NCI-H146 (cell line): ENCODE measurements around the gene SLC16A5.
"Not testable (repeated sequence)": the region's sequence is repeated elsewhere in the genome, so short reads cannot be mapped to it uniquely, and the experiment has no call there.

ENCODE experiments used
- DNase-seq: peaks from one replicate; lab custom pipeline; 2025; lab: John Stamatoyannopoulos, UW

SLC16A5 gene

DNA sequence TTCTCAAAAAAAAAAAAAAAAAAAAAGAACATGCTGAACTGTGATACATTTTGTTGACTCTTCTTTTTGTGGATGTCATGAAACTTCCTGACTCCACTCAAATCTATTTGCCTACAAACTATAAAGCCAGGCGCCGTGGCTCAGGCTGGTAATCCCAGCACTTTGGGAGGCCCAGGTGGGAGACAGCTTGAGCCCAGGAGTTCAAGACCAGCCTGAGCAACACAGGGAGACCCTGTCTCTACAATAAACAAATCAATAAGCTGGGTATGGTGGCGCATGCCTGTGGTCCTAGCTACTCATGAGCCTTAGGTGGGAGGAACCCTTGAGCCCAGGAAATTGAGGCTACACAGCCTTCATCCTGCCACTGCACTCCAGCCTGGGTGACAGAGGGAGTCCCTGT is 45.2 kb downstream of the SLC16A5 start:
- DNase-seq = no peak

- not testable (repeated sequence) for DNase-seq
These were observed 46.0 kb downstream of the SLC16A5 start for GRCh38 chr17:75133607-75134347.

- no peak for DNase-seq
These were observed 47.7 kb downstream of the SLC16A5 start for GRCh38 chr17:75135452-75135851.

DNA sequence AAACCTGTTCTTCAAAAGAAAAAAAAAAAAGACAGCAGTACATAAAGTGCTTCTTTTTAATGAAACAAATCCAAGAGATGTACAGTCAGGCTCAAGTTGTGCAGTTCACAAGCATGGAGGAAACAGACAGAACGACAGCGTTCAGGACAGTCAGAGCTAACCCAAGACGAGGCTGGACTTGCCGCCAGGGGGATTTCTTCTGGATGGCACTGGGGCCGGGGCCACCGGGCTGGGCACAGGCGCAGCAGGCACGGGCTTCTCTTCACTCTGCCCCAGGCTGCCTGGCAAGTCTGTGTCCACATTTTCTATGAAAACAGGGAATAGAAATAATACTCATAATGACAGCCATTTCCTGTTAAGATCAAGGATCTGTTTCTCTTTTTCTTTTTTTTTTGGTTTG is 48.2 kb downstream of the SLC16A5 start:
- DNase-seq = no peak

- not testable (repeated sequence) for DNase-seq
These were observed 50.0 kb downstream of the SLC16A5 start for GRCh38 chr17:75137762-75138161.

- DNase-seq = no peak
These were observed 50.8 kb downstream of the SLC16A5 start for GRCh38 chr17:75138519-75138918.

GRCh38 chr17:75142236-75142971 is 54.6 kb downstream of the SLC16A5 start:
- DNase-seq = no peak

- no peak for DNase-seq
These were observed 57.2 kb downstream of the SLC16A5 start for GRCh38 chr17:75144816-75145512.

DNA sequence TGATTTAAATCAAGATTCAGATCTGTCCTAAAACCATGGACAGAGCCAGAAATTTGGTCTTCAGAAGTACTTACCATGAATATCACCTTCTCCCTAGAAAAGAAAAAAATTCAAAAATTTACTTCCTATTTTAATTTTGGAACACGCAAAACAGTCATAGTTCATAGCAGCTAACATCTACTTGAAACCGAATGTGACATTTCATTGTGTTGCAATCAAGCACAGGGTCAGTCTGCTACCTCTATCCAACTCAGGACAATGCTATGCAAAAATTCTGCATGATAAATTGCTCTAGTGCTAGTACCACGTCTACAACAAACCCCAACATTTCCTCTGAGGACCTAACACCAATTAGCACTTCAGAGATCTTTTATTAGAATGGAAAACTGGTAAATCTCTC is 58.8 kb downstream of the SLC16A5 start:
- no peak for DNase-seq

GRCh38 chr17:75147878-75148546 is 60.3 kb downstream of the SLC16A5 start:
- DNase-seq = no peak

- DNase-seq = no peak
These were observed 64.2 kb downstream of the SLC16A5 start for GRCh38 chr17:75151930-75152329.

- no peak for DNase-seq
These were observed 64.8 kb downstream of the SLC16A5 start for GRCh38 chr17:75152523-75152921.

GRCh38 chr17:75152922-75153779 is 65.4 kb downstream of the SLC16A5 start:
- peak; percentile 71 for DNase-seq

- peak; percentile 58 for DNase-seq
These were observed 66.0 kb downstream of the SLC16A5 start for GRCh38 chr17:75153780-75154194.

DNA sequence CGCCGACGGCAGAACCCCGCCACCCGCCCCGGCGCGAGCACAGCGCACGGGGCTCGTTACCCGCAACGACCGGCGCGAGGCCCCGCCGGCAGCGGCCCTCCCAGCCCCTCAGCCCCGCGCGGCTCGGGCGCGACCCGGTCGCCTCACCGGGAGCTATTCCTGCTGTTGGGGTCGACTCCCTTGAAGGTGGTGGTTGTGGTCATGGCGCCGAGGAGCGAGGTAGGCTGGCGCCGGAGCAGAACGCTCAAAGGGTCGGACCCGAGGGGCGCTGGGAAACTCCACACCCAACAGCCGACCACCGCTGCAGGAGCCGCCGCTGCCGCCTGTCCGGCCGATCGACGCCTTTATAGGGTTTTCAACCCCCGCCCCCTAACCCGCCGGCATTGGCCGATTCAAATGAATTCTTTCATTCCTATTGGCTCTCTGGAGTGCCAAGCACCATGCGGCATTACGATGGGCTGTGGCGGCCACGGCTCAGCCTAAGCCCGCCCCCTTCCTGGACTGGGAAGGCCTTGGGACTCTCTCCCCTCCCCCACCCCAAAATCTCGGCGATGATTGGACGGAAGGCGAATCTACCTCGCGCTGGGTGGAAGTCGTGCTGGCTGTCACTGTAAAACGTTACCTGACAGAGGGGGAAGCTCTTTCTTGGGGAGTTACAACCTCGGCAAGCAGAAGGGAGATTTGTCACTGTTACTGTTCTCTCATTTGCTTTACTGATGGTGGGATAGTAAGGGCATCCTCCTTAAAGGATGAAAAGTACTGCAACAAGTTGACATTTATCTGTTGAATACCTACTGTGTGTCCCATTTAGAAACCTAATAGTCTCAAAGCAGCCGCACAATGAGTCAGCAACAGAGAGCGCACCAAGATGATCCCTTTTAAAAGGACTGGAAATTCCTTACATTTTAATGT is 66.7 kb downstream of the SLC16A5 start, which contains the start of gene JPT1:
TSS of gene JPT1 (minus strand) at position 318 of the 912 bp plus-strand sequence. CDS start at position 203, 115 bp downstream.
- DNase-seq = peak; percentile 99

DNA sequence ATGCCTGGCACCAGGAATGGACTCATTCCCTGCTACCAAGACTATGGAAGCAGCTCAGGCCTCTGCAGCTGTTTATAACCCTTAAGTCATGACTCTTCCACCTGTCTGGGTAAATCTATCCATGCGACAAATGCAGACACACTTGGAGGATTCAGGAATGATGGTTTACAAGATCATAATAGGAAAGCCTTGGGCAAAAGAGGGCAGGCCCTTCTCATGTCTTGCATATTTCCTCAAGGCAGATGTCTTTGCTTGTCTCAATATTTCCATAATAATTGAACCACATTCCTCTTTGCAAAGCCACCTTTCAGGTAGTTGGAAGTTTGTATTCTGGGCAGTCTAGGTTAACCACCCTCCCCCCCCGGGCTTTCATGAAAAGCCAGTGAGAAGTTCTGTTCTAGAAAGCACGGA is 67.4 kb downstream of the SLC16A5 start:
- no peak for DNase-seq
